K562 (cell line): Measurements from ENCODE around the gene KRT75. TPM values are rescaled to one million over a fixed set of nuclear protein-coding genes. Genes with fewer than 3 reads are reported as not detected.
A peak's percentile ranks its signal among the peaks of the same experiment; 100 is the strongest.

ENCODE experiments used
- ATAC-seq: fragments of 200-7000 bp; cut with Tn5 transposase; 3 replicates; pipeline ENCODE4 v1.9.1; 2020; ENCODE audit warnings: moderate library complexity
- BruUV-seq: library from RNA; stranded (reverse); fragments of 400-500 nt; replicated peaks from 2 replicates; lab custom pipeline; 2021; lab: Mats Ljungman, UMichigan
- CTCF ChIA-PET: fragments of 300-600 bp; formaldehyde crosslinking; extraction: SDS; loops from one replicate; lab custom pipeline; 2021; ENCODE audit warnings: low intra/inter-chr PET ratio; lab: Yijun Ruan, JAX
- POLR2A ChIA-PET: fragments of 300-600, 350-650 bp; sonication (Branson Sonifier 250); formaldehyde crosslinking; extraction: SDS; loops from one replicate; lab custom pipeline; 2021; ENCODE audit warnings: antibody characterized with exemption, inconsistent platforms; lab: Yijun Ruan, JAX
- DNase-seq, 4 experiments: peaks; one replicate each; pipeline versions ENCODE4 v3.0.0 to v3.0.0-alpha.2; 2011 to 2018; ENCODE audit warnings: low spot score in 3 of 4, mixed read lengths in 3 of 4; ENCODE audit errors: extremely low read depth in 1 of 4
- FAIRE-seq: peaks from 2 replicates; lab custom pipeline; 2011; peaks lifted over from hg19 to GRCh38; lab: Jason Lieb, UNC
- H2AFZ ChIP-seq: 2 replicates; pipeline ENCODE4 v1.6.0; 2011; ENCODE audit warnings: low read depth, low read length, control low read depth, inconsistent platforms
- H3K27ac ChIP-seq: fragments of 200-600 bp; 3 replicates; pipeline ENCODE4 v1.8.0; 2011; ENCODE audit warnings: low read depth, mild to moderate bottlenecking, control low read depth, inconsistent platforms, low read length, moderate library complexity, mixed read lengths; ENCODE audit errors: extremely low read depth
- H3K27me3 ChIP-seq, 2 experiments: fragments of 300-600 bp in 1 of 2; 2 replicates in 1 of 2; 3 replicates in 1 of 2; pipeline versions ENCODE4 v1.6.0 to v1.8.0; 2011; ENCODE audit warnings: inconsistent platforms in 2 of 2, low read length in 2 of 2, mild to moderate bottlenecking in 1 of 2, mixed read lengths in 1 of 2, moderate library complexity in 1 of 2; ENCODE audit not compliant: control insufficient read depth in 2 of 2, insufficient read depth in 2 of 2
- H3K36me3 ChIP-seq: fragments of 300-600 bp; 3 replicates; pipeline ENCODE4 v1.8.0; 2011; ENCODE audit warnings: mild to moderate bottlenecking, low read length, inconsistent platforms; ENCODE audit not compliant: control insufficient read depth, insufficient read depth
- H3K4me1 ChIP-seq, 2 experiments: fragments of 200-600 bp in 1 of 2; replicated peaks in 1 of 2; 2 replicates in 1 of 2; 3 replicates in 1 of 2; pipeline versions ENCODE4 v1.5.1 to v1.8.0; 2011; ENCODE audit warnings: inconsistent platforms in 2 of 2, low read length in 2 of 2, mild to moderate bottlenecking in 1 of 2, mixed read lengths in 1 of 2, moderate library complexity in 1 of 2; ENCODE audit not compliant: control insufficient read depth in 2 of 2, insufficient read depth in 2 of 2
- H3K4me2 ChIP-seq: 2 replicates; pipeline ENCODE4 v1.6.1; 2011; ENCODE audit warnings: low read length, control low read depth, inconsistent platforms, mixed read lengths; ENCODE audit not compliant: insufficient read depth
- H3K4me3 ChIP-seq: fragments of 200-600 bp; sonication (generic), shearing (Covaris generic); 2 replicates; pipeline ENCODE4 v1.5.1; 2016; ENCODE audit warnings: control low read depth, inconsistent platforms
- H3K79me2 ChIP-seq: fragments of 200-600 bp; 3 replicates; pipeline ENCODE4 v1.8.0; 2011; ENCODE audit warnings: low read length, inconsistent platforms; ENCODE audit not compliant: control insufficient read depth, insufficient read depth
- H3K9ac ChIP-seq, 2 experiments: 2 replicates each; pipeline versions ENCODE4 v1.6.0 to v1.6.1; 2011; ENCODE audit warnings: low read depth in 2 of 2, low read length in 2 of 2, control low read depth in 1 of 2, inconsistent platforms in 1 of 2, mild to moderate bottlenecking in 1 of 2, mixed read lengths in 1 of 2; ENCODE audit not compliant: insufficient read depth in 1 of 2
- H3K9me1 ChIP-seq: one replicate; pipeline ENCODE4 v1.6.0; 2011; ENCODE audit warnings: inconsistent platforms, mild to moderate bottlenecking, low read length, moderate library complexity; ENCODE audit not compliant: control insufficient read depth, insufficient read depth
- H3K9me3 ChIP-seq: replicated peaks from 2 replicates; pipeline ENCODE4 v1.5.1; 2011; ENCODE audit warnings: low read depth, low read length, inconsistent platforms; ENCODE audit not compliant: control insufficient read depth, insufficient read depth
- H4K20me1 ChIP-seq: replicated peaks from 2 replicates; pipeline ENCODE4 v1.6.1; 2011; ENCODE audit warnings: low read length, inconsistent platforms, mixed read lengths; ENCODE audit not compliant: control insufficient read depth, insufficient read depth
- HNRNPK ChIP-seq: fragments of 200-400 bp; formaldehyde crosslinking; IDR thresholded peaks from one replicate; pipeline ENCODE4 v1.6.1; 2018; ENCODE audit warnings: mild to moderate bottlenecking, low read depth, low read length; ENCODE audit not compliant: poor library complexity, severe bottlenecking
- IRF9 ChIP-seq: fragments of 450-650 bp; IDR thresholded peaks from 2 replicates; pipeline ENCODE4 v1.6.1; 2016; ENCODE audit warnings: missing biosample characterization, missing genetic modification characterization
- MAFF ChIP-seq: IDR thresholded peaks from 2 replicates; pipeline ENCODE4 v1.6.1; 2012; ENCODE audit warnings: low read length, improper control_type of control experiment
- MAFK ChIP-seq: IDR thresholded peaks from 2 replicates; pipeline ENCODE4 v1.6.1; 2011; ENCODE audit warnings: low read length, improper control_type of control experiment
- RBM25 ChIP-seq: fragments of 200-400 bp; formaldehyde crosslinking; IDR thresholded peaks from 2 replicates; pipeline ENCODE4 v1.6.1; 2018; ENCODE audit warnings: low read length, low read depth, moderate library complexity; ENCODE audit not compliant: severe bottlenecking
- SIX5 ChIP-seq, 2 experiments: IDR thresholded peaks; 2 replicates each; pipeline ENCODE4 v1.6.1; 2011; ENCODE audit warnings: low read length in 2 of 2, borderline replicate concordance in 1 of 2, low read depth in 1 of 2, mild to moderate bottlenecking in 1 of 2, moderate library complexity in 1 of 2; ENCODE audit not compliant: insufficient read depth in 1 of 2
- TAF15 ChIP-seq: fragments of 200-400 bp; formaldehyde crosslinking; IDR thresholded peaks from 2 replicates; pipeline ENCODE4 v1.6.1; 2017; ENCODE audit warnings: mild to moderate bottlenecking, low read depth, low read length, moderate library complexity
- ZBTB2 ChIP-seq: fragments of 450-650 bp; IDR thresholded peaks from 2 replicates; pipeline ENCODE4 v1.6.1; 2016; ENCODE audit warnings: antibody characterized with exemption
- ZNF146 ChIP-seq: IDR thresholded peaks from one replicate; pipeline ENCODE4 v1.6.1; 2018; ENCODE audit warnings: missing compliant biosample characterization; ENCODE audit not compliant: unreplicated experiment
- ZNF184 ChIP-seq: sonication (generic); formaldehyde crosslinking; IDR thresholded peaks from 2 replicates; pipeline ENCODE4 v1.5.0; 2020; ENCODE audit warnings: missing genetic modification reagents
- ZNF263 ChIP-seq: sonication (generic); formaldehyde crosslinking; IDR thresholded peaks from 2 replicates; pipeline ENCODE4 v1.8.0; 2022; ENCODE audit warnings: mild to moderate bottlenecking, missing genetic modification reagents, borderline replicate concordance
- ZNF316 ChIP-seq: fragments of 450-650 bp; IDR thresholded peaks from 2 replicates; pipeline ENCODE4 v1.6.1; 2016
- ZNF589 ChIP-seq: fragments of 200-800 bp; sonication (Bioruptor generic); IDR thresholded peaks from 2 replicates; pipeline ENCODE4 v1.6.1; 2016; ENCODE audit warnings: low read depth, missing genetic modification characterization, missing compliant biosample characterization
- WGBS: fragments of 100-300 bp; shearing (Covaris generic); methylation state at CpG from one replicate; pipeline ENCODE4 v1.1.6; 2016; ENCODE audit warnings: low coverage, mixed read lengths; ENCODE audit not compliant: insufficient coverage; ENCODE audit errors: missing lambda C conversion rate; 5-methylcytosine and 5-hydroxymethylcytosine counted together
- in situ Hi-C: fragments of 300-500 bp; cut with MboI; formaldehyde crosslinking; loops from 4 replicates; pipeline ENCODE4 v1.15.0; 2018; ENCODE audit warnings: inconsistent platforms, mixed read lengths
- intact Hi-C: fragments of 100-400 bp; cut with micrococcal nuclease; formaldehyde crosslinking; loops from 2 replicates; pipeline ENCODE4 v1.14.2; 2022
- polyA plus RNA-seq, 8 experiments: library from polyadenylated mRNA; depleted of rRNA in 4 of 8; stranded (reverse) in 5 of 8; unstranded in 3 of 8; fragments of >200 nt; fragmentation: Nextera tagmentation in 2 of 8; fragmentation: Illumina TruSeq in 1 of 8; extraction: Ambion mirVana in 2 of 8; extraction: Trizol in 1 of 8; gene quantifications; 2 replicates each; pipeline versions ENCODE4 v1.2.1 to v1.2.3, GENCODE V29; 2011 to 2014; ENCODE audit warnings: inconsistent platforms in 1 of 8, missing spikeins in 1 of 8
- total RNA-seq, 7 experiments: library from RNA; depleted of rRNA in 6 of 7; stranded (reverse); fragments of >200 nt in 6 of 7; fragmentation: Illumina TruSeq in 2 of 7; extraction: Trizol in 2 of 7; gene quantifications; 2 replicates each; pipeline versions ENCODE4 v1.2.1 to v1.2.3, GENCODE V29; 2011 to 2021; ENCODE audit warnings: low replicate concordance in 1 of 7
- TF ChIP-seq, protein P1 (sequence below): fragments of 450-650 bp; IDR thresholded peaks from 2 replicates; pipeline ENCODE4 v1.6.1; 2018; ENCODE audit warnings: mild to moderate bottlenecking, low read depth; ENCODE audit not compliant: partially characterized antibody
- TF ChIP-seq, protein P2 (sequence below): sonication (generic); formaldehyde crosslinking; IDR thresholded peaks from 2 replicates; pipeline ENCODE4 v1.8.0; 2022; ENCODE audit warnings: missing genetic modification reagents, mild to moderate bottlenecking, borderline replicate concordance

The KRT75 gene
- total and polyA plus RNA-seq, 9 of the 15 experiments (the other 6 are each of a cell fraction or from before 2014, with no cell fraction given) = not detected

GRCh38 chr12:52392465-52393007 is 41.6 kb downstream of the KRT75 start:
- H3K27ac ChIP-seq = no peak overlapping the region
- intact Hi-C loops (no loop called here), in situ Hi-C loops (no loop called here)
- no peaks in the 10 kb centered on the region for H3K4me1 ChIP-seq
- 0 out of 2 replicates have a peak, but pooled peaks cover 4% of the 10 kb centered on the region for H4K20me1 ChIP-seq
- no TSS peak for BruUV-seq
- H3K36me3 ChIP-seq = no peaks in the 10 kb centered on the region
- no peaks in the 10 kb centered on the region for H3K79me2 ChIP-seq
- ChIA-PET CTCF (interaction anchor here (0.6 kb wide), 1 partner anchor 236 kb away, joined by 4 read pairs; no protein-coding TSS in a partner anchor), POLR2A (no interaction called here)
- WGBS = 2% methylated on average over 7 of the region's 7 CpGs
- H3K9me3 ChIP-seq = no peaks in the 10 kb centered on the region
- no peak overlapping the region for H3K9ac ChIP-seq
- peaks cover 0 to 39% of the 10 kb centered on the region in 2 experiments; a peak in 2 of 5 replicates for H3K27me3 ChIP-seq
- DNase-seq (no peak), FAIRE-seq (no peak), ATAC-seq (no peak)
- no peak overlapping the region for H2AFZ ChIP-seq
- no peaks in the 10 kb centered on the region for H3K9me1 ChIP-seq
- no peak overlapping the region for H3K4me3 ChIP-seq
- H3K4me2 ChIP-seq = no peak overlapping the region
- TF ChIP-seq ZBTB2 = no peak
- TF ChIP-seq, protein P1, sequence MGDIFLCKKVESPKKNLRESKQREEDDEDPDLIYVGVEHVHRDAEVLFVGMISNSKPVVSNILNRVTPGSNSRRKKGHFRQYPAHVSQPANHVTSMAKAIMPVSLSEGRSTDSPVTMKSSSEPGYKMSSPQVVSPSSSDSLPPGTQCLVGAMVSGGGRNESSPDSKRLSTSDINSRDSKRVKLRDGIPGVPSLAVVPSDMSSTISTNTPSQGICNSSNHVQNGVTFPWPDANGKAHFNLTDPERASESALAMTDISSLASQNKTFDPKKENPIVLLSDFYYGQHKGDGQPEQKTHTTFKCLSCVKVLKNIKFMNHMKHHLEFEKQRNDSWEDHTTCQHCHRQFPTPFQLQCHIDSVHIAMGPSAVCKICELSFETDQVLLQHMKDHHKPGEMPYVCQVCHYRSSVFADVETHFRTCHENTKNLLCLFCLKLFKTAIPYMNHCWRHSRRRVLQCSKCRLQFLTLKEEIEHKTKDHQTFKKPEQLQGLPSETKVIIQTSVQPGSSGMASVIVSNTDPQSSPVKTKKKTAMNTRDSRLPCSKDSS = no peak
- TF ChIP-seq IRF9 = no peak
- TF ChIP-seq ZNF184 (CRISPR knock-in tag) = no peak
- TF ChIP-seq RBM25 = no peak
- peak; percentile 16; the same call in 1 of the 2 replicates for TF ChIP-seq MAFK
- TF ChIP-seq ZNF316 = peak; percentile 58; the same call in 1 of the 2 replicates
- 0 out of 2 replicates have a peak, but pooled peaks have one; percentile 10 for TF ChIP-seq MAFF
- TF ChIP-seq HNRNPK = no peak
- TF ChIP-seq ZNF263 (CRISPR knock-in tag) = no peak
- TF ChIP-seq ZNF589 (CRISPR knock-in tag) = no peak
- TF ChIP-seq SIX5 (IDR thresholded peaks at IDR 0.05; ENCODE audit: borderline replicate concordance in 1 of 2, insufficient read depth in 1 of 2, low read depth in 1 of 2, low read length in 2 of 2) = no peak
- no peak for TF ChIP-seq TAF15
- TF ChIP-seq, protein P2, sequence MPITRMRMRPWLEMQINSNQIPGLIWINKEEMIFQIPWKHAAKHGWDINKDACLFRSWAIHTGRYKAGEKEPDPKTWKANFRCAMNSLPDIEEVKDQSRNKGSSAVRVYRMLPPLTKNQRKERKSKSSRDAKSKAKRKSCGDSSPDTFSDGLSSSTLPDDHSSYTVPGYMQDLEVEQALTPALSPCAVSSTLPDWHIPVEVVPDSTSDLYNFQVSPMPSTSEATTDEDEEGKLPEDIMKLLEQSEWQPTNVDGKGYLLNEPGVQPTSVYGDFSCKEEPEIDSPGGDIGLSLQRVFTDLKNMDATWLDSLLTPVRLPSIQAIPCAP (CRISPR knock-in tag) = no peak
- no peak for TF ChIP-seq ZNF146
